Measurements from ENCODE around the gene DNAJB7. TPM values are rescaled to one million over a fixed set of nuclear protein-coding genes. Genes with fewer than 3 reads are reported as not detected.

DNAJB7 gene
- total and polyA plus RNA-seq, 2 experiments from 2014 or later, result 0.63 TPM; not detected in 1

DNA sequence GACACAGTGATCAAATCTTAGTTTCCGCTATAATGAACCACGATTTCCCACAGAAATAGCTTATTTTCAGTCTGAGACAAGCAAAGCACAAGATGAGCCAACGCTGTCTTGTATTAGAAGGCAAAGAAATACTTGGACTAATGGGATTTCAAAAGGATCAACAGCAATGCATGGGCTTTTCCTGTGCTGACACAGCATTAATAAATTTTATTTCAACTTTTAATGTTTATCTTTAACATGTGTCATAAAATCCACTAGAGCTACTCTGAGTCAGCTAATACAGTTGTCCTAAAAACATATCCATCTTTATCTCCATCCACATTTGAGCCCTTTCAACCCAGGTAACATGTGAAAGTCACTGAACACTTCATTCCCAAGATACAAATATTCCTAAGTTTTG, 27.3 kb downstream of the DNAJB7 start:
- peaks cover 7% of the 10 kb centered on the region for H4K20me1 ChIP-seq (replicated peaks; ENCODE audit: insufficient read depth)
- H3K4me2 ChIP-seq, result no peak overlapping the region
- Mint-ChIP-seq H3K36me3 (ENCODE audit: low read depth) (peaks cover 77% of the 10 kb centered on the region), H3K4me3 (no peak overlapping the region), H3K27ac (no peak overlapping the region), H3K4me1 (no peaks in the 10 kb centered on the region), H3K9me3 (no peaks in the 10 kb centered on the region), H3K27me3 (ENCODE audit: insufficient read depth, low read depth, poor library complexity) (no peaks in the 10 kb centered on the region)
- peaks cover 42% of the 10 kb centered on the region; the same call in 1 of the 2 replicates for H3K36me3 ChIP-seq (ENCODE audit: insufficient read depth)
- ATAC-seq (no peak), DNase-seq (ENCODE audit: low spot score) (no peak)
- H3K9me2 ChIP-seq (ENCODE audit: insufficient read depth), result no peaks in the 10 kb centered on the region
- H3K79me2 ChIP-seq (replicated peaks; ENCODE audit: insufficient read depth), result peaks cover 30% of the 10 kb centered on the region
- H2AFZ ChIP-seq, result no peak overlapping the region
- no peaks in the 10 kb centered on the region for H3F3A ChIP-seq (replicated peaks; ENCODE audit: low read depth)
- no peak overlapping the region for H3K4me3 ChIP-seq
- no peak overlapping the region for H3K27ac ChIP-seq (ENCODE audit: low read depth)
- TF ChIP-seq STAT1 (IDR thresholded peaks at IDR 0.05; ENCODE audit: unreplicated experiment), result no peak
- no peak for TF ChIP-seq ZNF331 (CRISPR knock-in tag; IDR thresholded peaks at IDR 0.05; ENCODE audit: low read depth)
- no peak for TF ChIP-seq NANOG (IDR thresholded peaks at IDR 0.05; ENCODE audit: borderline replicate concordance)
- TF ChIP-seq, protein P1, sequence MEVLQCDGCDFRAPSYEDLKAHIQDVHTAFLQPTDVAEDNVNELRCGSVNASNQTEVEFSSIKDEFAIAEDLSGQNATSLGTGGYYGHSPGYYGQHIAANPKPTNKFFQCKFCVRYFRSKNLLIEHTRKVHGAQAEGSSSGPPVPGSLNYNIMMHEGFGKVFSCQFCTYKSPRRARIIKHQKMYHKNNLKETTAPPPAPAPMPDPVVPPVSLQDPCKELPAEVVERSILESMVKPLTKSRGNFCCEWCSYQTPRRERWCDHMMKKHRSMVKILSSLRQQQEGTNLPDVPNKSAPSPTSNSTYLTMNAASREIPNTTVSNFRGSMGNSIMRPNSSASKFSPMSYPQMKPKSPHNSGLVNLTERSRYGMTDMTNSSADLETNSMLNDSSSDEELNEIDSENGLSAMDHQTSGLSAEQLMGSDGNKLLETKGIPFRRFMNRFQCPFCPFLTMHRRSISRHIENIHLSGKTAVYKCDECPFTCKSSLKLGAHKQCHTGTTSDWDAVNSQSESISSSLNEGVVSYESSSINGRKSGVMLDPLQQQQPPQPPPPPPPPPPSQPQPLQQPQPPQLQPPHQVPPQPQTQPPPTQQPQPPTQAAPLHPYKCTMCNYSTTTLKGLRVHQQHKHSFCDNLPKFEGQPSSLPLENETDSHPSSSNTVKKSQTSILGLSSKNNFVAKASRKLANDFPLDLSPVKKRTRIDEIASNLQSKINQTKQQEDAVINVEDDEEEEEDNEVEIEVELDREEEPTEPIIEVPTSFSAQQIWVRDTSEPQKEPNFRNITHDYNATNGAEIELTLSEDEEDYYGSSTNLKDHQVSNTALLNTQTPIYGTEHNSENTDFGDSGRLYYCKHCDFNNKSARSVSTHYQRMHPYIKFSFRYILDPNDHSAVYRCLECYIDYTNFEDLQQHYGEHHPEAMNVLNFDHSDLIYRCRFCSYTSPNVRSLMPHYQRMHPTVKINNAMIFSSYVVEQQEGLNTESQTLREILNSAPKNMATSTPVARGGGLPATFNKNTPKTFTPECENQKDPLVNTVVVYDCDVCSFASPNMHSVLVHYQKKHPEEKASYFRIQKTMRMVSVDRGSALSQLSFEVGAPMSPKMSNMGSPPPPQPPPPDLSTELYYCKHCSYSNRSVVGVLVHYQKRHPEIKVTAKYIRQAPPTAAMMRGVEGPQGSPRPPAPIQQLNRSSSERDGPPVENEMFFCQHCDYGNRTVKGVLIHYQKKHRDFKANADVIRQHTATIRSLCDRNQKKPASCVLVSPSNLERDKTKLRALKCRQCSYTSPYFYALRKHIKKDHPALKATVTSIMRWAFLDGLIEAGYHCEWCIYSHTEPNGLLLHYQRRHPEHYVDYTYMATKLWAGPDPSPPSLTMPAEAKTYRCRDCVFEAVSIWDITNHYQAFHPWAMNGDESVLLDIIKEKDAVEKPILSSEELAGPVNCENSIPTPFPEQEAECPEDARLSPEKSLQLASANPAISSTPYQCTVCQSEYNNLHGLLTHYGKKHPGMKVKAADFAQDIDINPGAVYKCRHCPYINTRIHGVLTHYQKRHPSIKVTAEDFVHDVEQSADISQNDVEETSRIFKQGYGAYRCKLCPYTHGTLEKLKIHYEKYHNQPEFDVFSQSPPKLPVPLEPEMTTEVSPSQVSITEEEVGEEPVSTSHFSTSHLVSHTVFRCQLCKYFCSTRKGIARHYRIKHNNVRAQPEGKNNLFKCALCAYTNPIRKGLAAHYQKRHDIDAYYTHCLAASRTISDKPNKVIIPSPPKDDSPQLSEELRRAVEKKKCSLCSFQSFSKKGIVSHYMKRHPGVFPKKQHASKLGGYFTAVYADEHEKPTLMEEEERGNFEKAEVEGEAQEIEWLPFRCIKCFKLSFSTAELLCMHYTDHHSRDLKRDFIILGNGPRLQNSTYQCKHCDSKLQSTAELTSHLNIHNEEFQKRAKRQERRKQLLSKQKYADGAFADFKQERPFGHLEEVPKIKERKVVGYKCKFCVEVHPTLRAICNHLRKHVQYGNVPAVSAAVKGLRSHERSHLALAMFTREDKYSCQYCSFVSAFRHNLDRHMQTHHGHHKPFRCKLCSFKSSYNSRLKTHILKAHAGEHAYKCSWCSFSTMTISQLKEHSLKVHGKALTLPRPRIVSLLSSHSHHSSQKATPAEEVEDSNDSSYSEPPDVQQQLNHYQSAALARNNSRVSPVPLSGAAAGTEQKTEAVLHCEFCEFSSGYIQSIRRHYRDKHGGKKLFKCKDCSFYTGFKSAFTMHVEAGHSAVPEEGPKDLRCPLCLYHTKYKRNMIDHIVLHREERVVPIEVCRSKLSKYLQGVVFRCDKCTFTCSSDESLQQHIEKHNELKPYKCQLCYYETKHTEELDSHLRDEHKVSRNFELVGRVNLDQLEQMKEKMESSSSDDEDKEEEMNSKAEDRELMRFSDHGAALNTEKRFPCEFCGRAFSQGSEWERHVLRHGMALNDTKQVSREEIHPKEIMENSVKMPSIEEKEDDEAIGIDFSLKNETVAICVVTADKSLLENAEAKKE (CRISPR knock-in tag; IDR thresholded peaks at IDR 0.05), result no peak
- TF ChIP-seq, protein P2, sequence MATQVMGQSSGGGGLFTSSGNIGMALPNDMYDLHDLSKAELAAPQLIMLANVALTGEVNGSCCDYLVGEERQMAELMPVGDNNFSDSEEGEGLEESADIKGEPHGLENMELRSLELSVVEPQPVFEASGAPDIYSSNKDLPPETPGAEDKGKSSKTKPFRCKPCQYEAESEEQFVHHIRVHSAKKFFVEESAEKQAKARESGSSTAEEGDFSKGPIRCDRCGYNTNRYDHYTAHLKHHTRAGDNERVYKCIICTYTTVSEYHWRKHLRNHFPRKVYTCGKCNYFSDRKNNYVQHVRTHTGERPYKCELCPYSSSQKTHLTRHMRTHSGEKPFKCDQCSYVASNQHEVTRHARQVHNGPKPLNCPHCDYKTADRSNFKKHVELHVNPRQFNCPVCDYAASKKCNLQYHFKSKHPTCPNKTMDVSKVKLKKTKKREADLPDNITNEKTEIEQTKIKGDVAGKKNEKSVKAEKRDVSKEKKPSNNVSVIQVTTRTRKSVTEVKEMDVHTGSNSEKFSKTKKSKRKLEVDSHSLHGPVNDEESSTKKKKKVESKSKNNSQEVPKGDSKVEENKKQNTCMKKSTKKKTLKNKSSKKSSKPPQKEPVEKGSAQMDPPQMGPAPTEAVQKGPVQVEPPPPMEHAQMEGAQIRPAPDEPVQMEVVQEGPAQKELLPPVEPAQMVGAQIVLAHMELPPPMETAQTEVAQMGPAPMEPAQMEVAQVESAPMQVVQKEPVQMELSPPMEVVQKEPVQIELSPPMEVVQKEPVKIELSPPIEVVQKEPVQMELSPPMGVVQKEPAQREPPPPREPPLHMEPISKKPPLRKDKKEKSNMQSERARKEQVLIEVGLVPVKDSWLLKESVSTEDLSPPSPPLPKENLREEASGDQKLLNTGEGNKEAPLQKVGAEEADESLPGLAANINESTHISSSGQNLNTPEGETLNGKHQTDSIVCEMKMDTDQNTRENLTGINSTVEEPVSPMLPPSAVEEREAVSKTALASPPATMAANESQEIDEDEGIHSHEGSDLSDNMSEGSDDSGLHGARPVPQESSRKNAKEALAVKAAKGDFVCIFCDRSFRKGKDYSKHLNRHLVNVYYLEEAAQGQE (IDR thresholded peaks at IDR 0.05; ENCODE audit: unreplicated experiment), result no peak
- TF ChIP-seq EZH2phosphoT487 (IDR thresholded peaks at IDR 0.05; ENCODE audit: unreplicated experiment), result no peak
- no peak for TF ChIP-seq POLR2AphosphoS5 (IDR thresholded peaks at IDR 0.05; ENCODE audit: low read depth)
- TF ChIP-seq, protein P3, sequence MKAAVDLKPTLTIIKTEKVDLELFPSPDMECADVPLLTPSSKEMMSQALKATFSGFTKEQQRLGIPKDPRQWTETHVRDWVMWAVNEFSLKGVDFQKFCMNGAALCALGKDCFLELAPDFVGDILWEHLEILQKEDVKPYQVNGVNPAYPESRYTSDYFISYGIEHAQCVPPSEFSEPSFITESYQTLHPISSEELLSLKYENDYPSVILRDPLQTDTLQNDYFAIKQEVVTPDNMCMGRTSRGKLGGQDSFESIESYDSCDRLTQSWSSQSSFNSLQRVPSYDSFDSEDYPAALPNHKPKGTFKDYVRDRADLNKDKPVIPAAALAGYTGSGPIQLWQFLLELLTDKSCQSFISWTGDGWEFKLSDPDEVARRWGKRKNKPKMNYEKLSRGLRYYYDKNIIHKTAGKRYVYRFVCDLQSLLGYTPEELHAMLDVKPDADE (IDR thresholded peaks at IDR 0.05), result no peak
- no peak for TF ChIP-seq ZNF114 (CRISPR knock-in tag; IDR thresholded peaks at IDR 0.05)
- TF ChIP-seq, protein P4, sequence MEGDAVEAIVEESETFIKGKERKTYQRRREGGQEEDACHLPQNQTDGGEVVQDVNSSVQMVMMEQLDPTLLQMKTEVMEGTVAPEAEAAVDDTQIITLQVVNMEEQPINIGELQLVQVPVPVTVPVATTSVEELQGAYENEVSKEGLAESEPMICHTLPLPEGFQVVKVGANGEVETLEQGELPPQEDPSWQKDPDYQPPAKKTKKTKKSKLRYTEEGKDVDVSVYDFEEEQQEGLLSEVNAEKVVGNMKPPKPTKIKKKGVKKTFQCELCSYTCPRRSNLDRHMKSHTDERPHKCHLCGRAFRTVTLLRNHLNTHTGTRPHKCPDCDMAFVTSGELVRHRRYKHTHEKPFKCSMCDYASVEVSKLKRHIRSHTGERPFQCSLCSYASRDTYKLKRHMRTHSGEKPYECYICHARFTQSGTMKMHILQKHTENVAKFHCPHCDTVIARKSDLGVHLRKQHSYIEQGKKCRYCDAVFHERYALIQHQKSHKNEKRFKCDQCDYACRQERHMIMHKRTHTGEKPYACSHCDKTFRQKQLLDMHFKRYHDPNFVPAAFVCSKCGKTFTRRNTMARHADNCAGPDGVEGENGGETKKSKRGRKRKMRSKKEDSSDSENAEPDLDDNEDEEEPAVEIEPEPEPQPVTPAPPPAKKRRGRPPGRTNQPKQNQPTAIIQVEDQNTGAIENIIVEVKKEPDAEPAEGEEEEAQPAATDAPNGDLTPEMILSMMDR (conservative IDR thresholded peaks at IDR 0.05; ENCODE audit: low read depth in 2 of 2), result no peak
- no peak for TF ChIP-seq JUNB (IDR thresholded peaks at IDR 0.05; ENCODE audit: unreplicated experiment)
- no peak for TF ChIP-seq CREB1 (CRISPR knock-in tag; IDR thresholded peaks at IDR 0.05; ENCODE audit: low read depth)
- no peak for TF ChIP-seq EZH2 (IDR thresholded peaks at IDR 0.05; ENCODE audit: low read depth, unreplicated experiment)
- H3K27me3 ChIP-seq (ENCODE audit: insufficient read depth), result no peaks in the 10 kb centered on the region
- H3K4me1 ChIP-seq (ENCODE audit: insufficient read depth), result no peaks in the 10 kb centered on the region
